NCI-H1436 treated with DMSO at 0.1 percent for 48 hours (cell line): ENCODE results near the gene CHP2.
"Not testable (repeated sequence)": the region's sequence is repeated elsewhere in the genome, so short reads cannot be mapped to it uniquely, and the experiment has no call there.

Source experiments
- DNase-seq: peaks from one replicate; lab custom pipeline; 2025; lab: John Stamatoyannopoulos, UW

Gene CHP2

GRCh38 chr16:23754594-23755483, at the start of gene CHP2:
TSS of gene CHP2 (plus strand) at chr16:23755026. CDS start at chr16:23755050, 24 bp downstream.
- no peak for DNase-seq

- DNase-seq: no peak
Observed at GRCh38 chr16:23705517-23705902, 49.3 kb upstream of the CHP2 start.

- DNase-seq: no peak
Observed at GRCh38 chr16:23706439-23706838, 48.4 kb upstream of the CHP2 start.

DNA sequence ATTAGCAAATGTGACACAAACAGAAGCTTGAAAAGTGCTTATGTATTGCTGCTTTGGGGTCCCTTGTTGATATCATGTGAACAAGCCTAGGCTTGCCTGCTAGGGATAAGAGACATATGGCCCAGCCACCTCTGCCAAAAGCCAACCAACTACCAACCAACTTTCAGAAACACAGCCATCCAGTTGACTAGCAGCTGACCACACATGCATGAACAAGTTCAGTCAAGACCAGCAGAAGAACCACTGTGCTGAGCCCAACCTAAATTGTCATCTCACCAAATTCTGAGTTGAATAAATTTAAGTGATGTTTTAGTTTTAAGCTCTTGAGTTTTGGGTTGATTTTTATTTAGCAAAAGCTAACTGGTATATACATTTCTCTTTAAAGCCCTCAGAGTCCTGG, 45.3 kb upstream of the CHP2 start:
- no peak for DNase-seq

- DNase-seq: no peak
Observed at GRCh38 chr16:23710008-23710407, 44.8 kb upstream of the CHP2 start.

DNA sequence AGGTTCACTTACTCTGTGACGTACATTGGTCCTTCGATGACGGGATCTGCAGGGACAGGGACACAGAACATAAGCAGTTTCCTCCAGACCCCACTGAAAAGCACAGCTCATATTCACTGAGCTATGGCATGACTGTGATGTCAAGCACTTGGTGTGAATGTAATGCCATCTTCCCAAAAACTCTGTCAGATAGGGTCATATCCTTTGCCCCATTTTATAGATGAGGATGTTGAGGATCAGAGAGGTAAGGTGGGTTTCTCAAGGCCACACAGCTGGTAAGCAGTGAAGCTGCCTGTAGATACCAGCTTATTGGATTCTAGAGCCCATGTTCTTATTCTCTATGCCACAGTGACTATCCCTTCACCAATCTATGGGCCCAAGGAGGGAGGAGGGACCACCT, 44.3 kb upstream of the CHP2 start:
- DNase-seq: no peak

GRCh38 chr16:23711785-23712184, 43.0 kb upstream of the CHP2 start:
- DNase-seq: no peak

- no peak for DNase-seq
Observed at GRCh38 chr16:23712976-23713375, 41.9 kb upstream of the CHP2 start, which contains the start of gene ERN2. TSS of gene ERN2 (minus strand) at chr16:23713222. CDS start at chr16:23713187, 35 bp downstream.

DNA sequence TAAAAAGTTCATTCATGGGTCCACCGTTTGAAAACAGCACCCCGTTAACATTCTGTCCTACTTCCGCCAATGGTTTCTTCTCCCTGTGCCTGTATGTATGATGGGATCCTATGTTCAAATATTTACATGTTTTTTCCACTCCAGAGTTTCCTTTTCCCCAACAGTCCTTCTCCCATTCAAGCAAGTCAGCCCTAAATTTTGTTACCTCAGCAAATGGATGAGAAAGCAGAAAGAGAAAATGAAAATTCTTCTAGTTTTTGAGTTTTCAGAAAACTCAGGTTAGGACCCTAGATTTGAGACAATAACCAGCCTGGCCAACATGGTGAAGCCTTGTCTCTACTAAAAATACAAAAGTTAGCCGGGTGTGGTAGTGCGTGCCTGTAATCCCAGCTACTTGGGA, 38.3 kb upstream of the CHP2 start:
- DNase-seq: no peak

DNA sequence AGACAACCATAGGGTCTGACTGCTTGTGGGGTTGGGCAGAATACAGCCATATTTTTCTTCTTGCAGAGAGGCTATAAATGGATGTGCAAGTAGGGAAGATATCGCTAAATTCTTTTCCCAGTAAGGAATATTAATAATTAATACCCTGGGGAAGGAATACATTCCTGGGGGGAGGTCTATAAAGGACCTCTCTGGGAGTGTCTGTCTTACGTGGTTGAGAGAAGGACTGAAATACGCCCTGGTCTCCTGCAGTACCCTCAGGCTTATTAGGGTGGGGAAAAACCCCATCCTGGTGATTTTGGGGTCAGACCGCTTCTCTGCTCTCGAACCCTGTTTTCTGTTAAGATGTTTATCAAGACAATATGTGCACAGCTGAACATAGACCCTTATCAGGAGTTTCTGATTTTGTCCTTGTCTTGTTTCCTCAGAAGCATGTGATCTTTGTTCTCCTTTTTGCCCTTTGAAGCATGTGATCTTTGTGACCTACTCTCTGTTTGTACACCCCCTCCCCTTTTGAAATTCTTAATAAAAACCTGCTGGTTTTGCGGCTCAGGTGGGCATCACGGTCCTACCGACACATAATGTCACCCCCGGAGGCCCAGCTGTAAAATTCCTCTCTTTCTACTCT, 32.1 kb upstream of the CHP2 start:
- DNase-seq: not testable (repeated sequence)

DNA sequence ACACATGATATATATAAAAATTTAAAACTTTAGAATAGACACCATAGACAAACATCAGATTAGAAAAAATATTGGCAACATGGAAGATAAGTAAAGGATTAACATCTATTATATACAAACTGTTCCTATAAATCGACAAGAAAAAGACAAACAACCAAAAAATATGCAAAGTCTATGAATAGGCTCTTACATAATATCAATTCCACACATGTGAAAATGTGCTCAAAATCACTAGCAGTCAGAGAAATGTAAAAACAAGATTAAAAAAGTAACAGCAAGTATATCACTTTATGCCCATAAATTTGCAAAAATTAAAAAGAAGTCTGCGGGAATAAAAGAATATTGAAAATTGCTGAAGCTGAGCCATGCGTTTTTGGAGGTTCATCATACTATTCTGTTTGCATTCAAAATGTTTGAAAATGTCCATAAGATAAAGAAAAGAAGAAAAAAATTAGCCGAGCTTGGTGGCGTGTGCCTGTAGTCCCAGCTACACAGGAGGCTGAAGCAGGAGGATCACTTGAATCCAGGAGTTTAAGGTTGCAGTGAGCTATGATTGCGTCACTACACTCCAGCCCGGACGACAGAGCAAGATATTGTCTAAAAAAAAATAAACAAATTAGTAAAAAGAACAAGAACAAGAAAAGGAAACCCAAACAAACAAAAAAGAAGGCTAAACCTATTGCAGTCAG, 30.6 kb upstream of the CHP2 start:
- DNase-seq: no peak

GRCh38 chr16:23724785-23725131, 30.1 kb upstream of the CHP2 start:
- DNase-seq: no peak

GRCh38 chr16:23726710-23727109, 28.1 kb upstream of the CHP2 start:
- DNase-seq: no peak

- DNase-seq: no peak
Observed at GRCh38 chr16:23728112-23728477, 26.7 kb upstream of the CHP2 start.

DNA sequence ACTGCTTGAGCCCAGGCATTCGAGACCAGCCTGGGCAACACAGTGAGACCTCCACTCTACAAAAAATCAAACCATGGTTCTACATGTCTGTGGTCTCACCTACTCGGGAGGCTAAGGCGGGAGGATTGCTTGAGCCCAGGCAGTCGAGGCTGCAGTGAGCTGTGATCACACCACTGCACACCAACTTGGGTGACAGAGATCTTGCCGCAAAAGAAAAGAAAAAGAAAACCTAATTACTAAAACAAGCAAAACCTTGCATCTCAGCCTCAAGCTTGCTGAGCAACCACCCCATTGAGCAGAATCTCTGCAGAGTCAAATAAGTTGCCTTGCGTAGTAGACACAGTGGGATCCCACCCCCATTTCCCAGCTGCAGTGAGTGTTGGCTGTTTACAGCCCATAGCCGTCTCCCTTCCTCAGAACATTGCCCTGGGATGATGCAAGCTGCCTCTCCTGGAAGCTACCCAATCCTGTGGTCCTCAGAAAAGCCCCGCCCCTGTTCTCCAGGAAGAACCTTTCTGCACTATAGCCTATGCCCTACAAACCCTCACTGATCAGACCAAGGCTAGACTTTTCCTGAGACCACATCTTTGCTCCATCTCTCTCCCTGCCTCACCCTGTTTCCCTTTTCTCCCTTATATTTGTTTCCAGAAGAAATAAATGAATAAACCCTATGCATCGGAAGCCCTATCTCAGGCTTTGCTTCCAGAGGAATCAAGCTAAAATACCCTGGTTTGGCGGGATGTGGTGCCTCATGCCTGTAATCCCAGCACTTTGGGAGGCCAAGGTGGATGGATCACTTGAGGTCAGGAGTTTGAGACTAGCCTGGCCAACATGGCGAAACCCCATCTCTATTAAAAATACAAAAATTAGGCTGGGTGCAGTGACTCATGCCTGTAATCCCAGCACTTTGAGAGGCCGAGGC, 25.1 kb upstream of the CHP2 start:
- no peak for DNase-seq

- no peak for DNase-seq
Observed at GRCh38 chr16:23734176-23734893, 20.5 kb upstream of the CHP2 start.

- DNase-seq: not testable (repeated sequence)
Observed at GRCh38 chr16:23737423-23738028, 17.3 kb upstream of the CHP2 start.

DNA sequence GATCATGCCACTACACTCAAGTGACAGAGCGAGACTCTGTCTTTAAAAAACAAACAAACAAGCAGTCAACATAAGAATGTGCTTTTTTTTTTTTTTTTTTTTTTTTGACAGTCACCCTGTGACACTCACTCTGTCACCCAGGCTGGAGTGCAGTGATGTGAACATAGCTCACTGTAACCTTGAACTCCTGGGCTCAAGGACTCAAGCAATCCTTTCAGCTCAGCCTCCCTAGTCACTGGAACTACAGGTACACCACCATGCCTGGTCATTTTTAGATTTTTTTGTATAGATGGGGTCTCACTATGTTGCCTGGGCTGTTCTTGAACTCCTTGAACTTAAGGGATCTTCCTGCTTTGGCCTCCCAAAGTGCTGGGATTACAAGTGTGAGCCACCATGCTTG, 15.3 kb upstream of the CHP2 start:
- DNase-seq: no peak

GRCh38 chr16:23741675-23742303, 13.0 kb upstream of the CHP2 start:
- DNase-seq: no peak

DNA sequence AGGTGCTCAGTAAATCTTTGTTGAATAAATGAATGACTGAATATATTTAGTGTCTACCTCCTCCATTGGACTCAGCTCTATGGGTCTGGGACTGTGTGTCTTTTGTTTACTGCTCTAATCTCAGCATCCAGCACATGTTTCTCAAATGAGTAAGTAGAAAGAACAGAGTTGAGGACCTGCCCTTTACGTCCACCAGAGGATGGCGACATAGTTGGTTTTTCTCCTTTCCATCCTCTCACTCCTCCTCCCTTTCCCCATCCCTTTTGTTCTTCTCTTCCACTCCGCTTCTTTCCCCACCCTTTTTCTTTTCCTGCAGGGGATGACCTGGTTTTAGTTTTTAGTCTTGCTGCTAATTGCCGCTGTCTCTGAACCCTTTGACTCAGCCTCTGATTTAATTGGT, 12.1 kb upstream of the CHP2 start:
- DNase-seq: no peak
